Ascending aorta (tissue), 2 donors: ENCODE measurements around the gene CXCR5. TPM values are rescaled to one million over a fixed set of nuclear protein-coding genes. Genes with fewer than 3 reads are reported as not detected.
A peak's percentile ranks its signal among the peaks of the same experiment; 100 is the strongest.

ENCODE experiments used
- DNase-seq, 2 donors: peaks; one replicate each; pipeline ENCODE4 v3.0.0-alpha.2; 2019; ENCODE audit warnings: low spot score in 2 of 2
- H3K27ac ChIP-seq, 2 donors: fragments of 200-600 bp; sonication (generic); one replicate each; pipeline ENCODE4 v1.5.1; 2016 to 2017; ENCODE audit warnings: mild to moderate bottlenecking in 1 of 2
- H3K27me3 ChIP-seq: fragments of 200-600 bp; sonication (generic); one replicate; pipeline ENCODE4 v1.5.1; 2017
- H3K36me3 ChIP-seq, 2 donors: fragments of 200-600 bp; sonication (generic); one replicate each; pipeline ENCODE4 v1.5.1; 2016
- H3K4me1 ChIP-seq, 2 donors: fragments of 200-600 bp; sonication (generic); one replicate each; pipeline ENCODE4 v1.5.1; 2016 to 2017; ENCODE audit warnings: mild to moderate bottlenecking in 1 of 2
- H3K4me3 ChIP-seq, 2 donors: fragments of 200-600 bp; sonication (generic); one replicate each; pipeline ENCODE4 v1.5.1; 2016 to 2017; ENCODE audit warnings: mild to moderate bottlenecking in 1 of 2
- H3K9me3 ChIP-seq, 2 donors: fragments of 200-600 bp; sonication (generic); one replicate each; pipeline ENCODE4 v1.5.1; 2016
- intact Hi-C: fragments of 100-400 bp; cut with DNase I; formaldehyde crosslinking; loops from one replicate; pipeline ENCODE4 v1.15.1; 2023
- total RNA-seq: library from RNA; depleted of rRNA; stranded (reverse); fragments of >200 nt; gene quantifications from one replicate; pipeline ENCODE4 v1.1.0, GENCODE V29; 2016
- TF ChIP-seq, protein P1 (sequence below), 3 experiments: fragments of 200-600 bp in 2 of 3; fragments of 450-650 bp in 1 of 3; sonication (generic) in 2 of 3; IDR thresholded peaks; one replicate each; pipeline ENCODE4 v1.5.1; 2016 to 2019; ENCODE audit warnings: antibody characterized with exemption in 3 of 3, mild to moderate bottlenecking in 1 of 3, moderate library complexity in 1 of 3

The CXCR5 gene
- total RNA-seq, 1 donor from 2014 or later = not detected

DNA sequence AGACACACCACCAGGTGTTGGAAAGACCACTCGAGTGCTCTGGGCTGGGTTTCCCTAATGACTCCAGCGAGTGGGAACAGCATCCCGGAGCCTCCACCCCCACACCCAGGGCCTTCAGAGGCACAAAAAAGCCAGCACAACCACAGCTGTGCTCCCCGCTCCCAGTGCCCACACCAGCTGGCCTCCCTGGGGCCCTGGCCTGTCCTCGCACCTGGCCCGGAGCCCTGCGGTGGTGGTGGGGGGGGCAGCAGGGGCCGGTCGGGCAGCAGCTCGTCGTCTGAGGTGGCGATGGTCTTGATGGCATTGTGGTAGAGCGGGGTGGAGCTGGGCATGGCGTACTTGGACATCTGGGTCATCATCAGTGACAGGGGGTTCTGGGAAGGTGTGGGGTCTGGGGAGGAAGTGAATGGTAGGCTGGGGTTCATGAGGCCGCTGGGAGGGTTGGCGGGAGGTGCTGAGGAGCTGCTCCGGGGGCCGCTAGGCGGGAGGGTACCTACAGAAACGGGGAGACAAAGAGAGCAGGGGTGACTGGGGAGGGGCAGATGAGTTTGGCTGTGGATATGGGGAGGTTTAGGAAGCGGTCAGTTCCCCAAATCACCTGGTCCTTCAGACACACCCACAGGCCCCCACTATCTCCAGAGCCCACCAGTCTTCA lies 16.1 kb downstream of the CXCR5 start:
- DNase-seq = no peak
- Histone ChIP-seq H3K27me3 (no peaks in the 10 kb centered on the region), H3K36me3 (peaks cover 75 to 94% of the 10 kb centered on the region in 2 donors), H3K27ac (peak overlapping the region; percentile 32 to 58), H3K4me3 (no peak overlapping the region), H3K4me1 (peaks cover 0 to 20% of the 10 kb centered on the region in 2 donors), H3K9me3 (no peaks in the 10 kb centered on the region)
- TF ChIP-seq, protein P1, sequence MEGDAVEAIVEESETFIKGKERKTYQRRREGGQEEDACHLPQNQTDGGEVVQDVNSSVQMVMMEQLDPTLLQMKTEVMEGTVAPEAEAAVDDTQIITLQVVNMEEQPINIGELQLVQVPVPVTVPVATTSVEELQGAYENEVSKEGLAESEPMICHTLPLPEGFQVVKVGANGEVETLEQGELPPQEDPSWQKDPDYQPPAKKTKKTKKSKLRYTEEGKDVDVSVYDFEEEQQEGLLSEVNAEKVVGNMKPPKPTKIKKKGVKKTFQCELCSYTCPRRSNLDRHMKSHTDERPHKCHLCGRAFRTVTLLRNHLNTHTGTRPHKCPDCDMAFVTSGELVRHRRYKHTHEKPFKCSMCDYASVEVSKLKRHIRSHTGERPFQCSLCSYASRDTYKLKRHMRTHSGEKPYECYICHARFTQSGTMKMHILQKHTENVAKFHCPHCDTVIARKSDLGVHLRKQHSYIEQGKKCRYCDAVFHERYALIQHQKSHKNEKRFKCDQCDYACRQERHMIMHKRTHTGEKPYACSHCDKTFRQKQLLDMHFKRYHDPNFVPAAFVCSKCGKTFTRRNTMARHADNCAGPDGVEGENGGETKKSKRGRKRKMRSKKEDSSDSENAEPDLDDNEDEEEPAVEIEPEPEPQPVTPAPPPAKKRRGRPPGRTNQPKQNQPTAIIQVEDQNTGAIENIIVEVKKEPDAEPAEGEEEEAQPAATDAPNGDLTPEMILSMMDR (IDR thresholded peaks at IDR 0.05) = no peak
- intact Hi-C loops = no loop called here

DNA sequence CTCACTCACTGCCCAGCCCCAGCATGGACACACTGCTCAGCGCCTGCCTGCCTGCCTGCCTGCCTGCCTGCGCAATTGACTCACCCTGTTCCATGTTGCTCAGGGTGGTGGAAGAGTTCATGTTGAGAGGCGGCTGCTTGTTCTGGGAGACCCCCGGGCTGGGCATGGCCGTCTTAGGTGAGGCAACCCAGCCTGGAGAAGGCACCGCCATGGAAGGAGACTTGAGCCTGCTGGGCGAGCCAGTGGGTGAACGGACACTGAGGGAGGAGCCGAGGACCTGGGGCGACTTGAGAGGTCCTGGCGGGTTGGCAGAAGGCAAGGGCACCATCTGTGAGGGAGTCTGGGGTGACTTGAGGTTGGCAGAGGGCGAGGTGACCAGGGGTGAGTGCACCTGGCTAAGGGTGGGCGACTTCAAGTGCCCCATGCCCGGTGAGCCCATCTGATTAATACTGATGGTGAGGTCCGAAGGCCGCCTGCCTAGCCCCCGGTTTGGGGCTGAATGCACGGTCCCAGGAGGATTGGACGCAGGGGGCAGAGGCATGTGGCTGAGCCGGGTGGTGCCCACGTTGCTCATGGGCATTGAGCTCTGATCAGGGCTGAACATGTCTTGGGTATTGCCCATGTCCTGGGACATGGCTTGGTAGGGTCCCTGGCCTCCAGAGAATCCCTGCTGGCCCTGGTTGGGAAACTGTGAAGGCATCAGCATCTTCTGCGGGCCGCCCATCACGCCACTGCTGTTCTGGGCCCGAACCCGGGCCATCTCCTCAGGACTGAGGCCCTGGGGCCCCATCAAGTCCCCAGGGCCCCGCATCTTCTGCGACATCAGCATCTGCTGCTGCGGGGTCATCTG lies 17.1 kb downstream of the CXCR5 start:
- TF ChIP-seq, protein P1 (IDR thresholded peaks at IDR 0.05) = no peak
- intact Hi-C loops = no loop called here
- H3K27ac ChIP-seq = peak overlapping the region in 1 of 2 donors; percentile 7
- no peaks in the 10 kb centered on the region for H3K27me3 ChIP-seq
- H3K4me1 ChIP-seq = peaks cover 0 to 16% of the 10 kb centered on the region in 2 donors
- DNase-seq = no peak
- H3K36me3 ChIP-seq = peaks cover 69 to 92% of the 10 kb centered on the region in 2 donors
- H3K4me3 ChIP-seq = no peak overlapping the region
- no peaks in the 10 kb centered on the region for H3K9me3 ChIP-seq

DNA sequence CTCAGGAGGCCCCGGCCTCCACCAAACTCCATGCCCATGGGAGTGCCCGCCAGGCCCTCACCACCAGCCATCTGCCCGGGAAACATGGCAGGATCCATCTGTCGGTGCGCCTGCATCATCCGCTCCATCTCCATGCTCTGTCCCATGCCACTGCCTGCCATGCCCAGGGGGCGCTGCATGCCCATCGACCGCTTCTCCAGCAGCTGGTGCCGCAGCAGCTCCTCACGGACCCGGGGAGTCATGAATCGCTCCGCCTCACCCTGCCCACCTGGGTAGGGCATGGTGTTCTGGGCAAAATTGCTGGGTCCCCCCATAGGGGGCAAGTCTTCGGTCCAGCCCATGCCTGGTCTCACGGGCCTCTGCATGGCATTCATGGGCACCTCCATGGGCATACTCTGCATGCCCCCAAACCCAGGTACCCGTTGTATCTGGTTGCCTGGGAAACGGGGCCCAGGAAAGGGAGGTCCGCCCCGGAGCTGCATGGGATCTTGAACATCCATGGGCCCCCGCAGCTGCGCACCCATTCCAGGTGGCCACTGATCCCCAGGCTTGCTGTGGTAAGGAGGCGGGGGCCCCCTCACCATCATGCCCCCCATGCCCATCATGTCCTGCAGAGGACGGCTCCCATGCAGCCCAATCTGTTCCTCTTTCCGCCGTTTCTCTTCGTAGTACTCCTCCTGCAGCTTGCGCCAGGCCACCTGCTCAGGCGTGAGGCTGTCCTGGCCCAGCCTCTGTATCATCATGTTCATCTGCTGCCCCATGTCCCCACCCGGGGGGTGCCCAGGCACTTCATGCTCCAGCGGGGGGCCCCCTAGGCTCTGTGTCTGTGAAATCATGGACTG lies 18.0 kb downstream of the CXCR5 start:
- H3K9me3 ChIP-seq = no peaks in the 10 kb centered on the region
- intact Hi-C loops = no loop called here
- H3K4me3 ChIP-seq = no peak overlapping the region
- peaks cover 0 to 18% of the 10 kb centered on the region in 2 donors for H3K4me1 ChIP-seq
- H3K36me3 ChIP-seq = peaks cover 74 to 93% of the 10 kb centered on the region in 2 donors
- TF ChIP-seq, protein P1 (IDR thresholded peaks at IDR 0.05) = no peak
- H3K27me3 ChIP-seq = no peaks in the 10 kb centered on the region
- DNase-seq = no peak
- no peak overlapping the region for H3K27ac ChIP-seq

DNA sequence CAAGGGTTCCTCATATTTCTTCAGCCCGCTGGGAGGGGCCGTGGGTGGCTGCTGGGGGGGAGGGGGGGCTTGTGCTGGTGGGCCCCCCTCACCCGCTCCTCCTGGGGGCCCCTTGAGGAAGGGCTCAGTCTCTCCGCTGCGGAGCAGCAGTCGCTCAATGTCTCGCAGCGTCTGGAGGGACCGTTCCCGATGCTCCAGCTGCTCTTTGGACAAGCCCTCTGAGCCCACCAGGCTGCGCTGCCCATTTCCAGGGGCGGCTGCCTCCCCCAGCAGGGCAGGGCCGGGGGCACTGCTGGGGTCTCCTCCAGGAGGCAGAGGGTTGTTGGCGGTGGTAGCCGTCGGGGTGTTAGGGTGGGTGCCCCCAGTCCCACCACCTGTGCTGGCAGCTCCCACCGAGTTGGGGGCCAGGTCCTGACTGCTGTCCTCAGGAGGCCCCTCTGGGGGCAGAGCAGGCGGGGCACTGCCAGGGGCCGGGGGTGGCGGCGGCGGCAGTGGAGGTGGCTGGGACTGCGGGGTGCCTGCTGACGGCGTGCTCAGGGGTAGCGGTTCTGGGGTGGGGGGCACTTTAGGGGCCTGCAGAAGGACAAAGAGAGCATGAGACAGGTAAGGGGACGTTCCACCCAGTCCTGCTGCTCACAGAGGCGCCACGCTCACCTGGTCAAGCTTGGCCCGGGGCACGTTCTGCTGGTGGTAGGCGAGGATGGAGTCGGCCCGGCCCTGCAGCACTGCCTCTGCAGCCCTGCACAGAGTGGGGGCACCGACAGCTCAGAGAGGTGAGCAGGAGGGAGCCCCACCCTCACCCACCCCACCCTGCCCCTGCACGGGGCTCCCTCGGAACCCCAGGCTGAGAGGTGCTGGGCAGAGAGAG lies 18.9 kb downstream of the CXCR5 start:
- intact Hi-C loops = no loop called here
- peak overlapping the region in 1 of 2 donors; percentile 33 for H3K27ac ChIP-seq
- no peak for DNase-seq
- no peak overlapping the region for H3K4me3 ChIP-seq
- peaks cover 79 to 91% of the 10 kb centered on the region in 2 donors for H3K36me3 ChIP-seq
- TF ChIP-seq, protein P1 (IDR thresholded peaks at IDR 0.05) = no peak
- no peaks in the 10 kb centered on the region for H3K9me3 ChIP-seq
- peaks cover 4 to 21% of the 10 kb centered on the region in 2 donors for H3K4me1 ChIP-seq
- H3K27me3 ChIP-seq = no peaks in the 10 kb centered on the region
